HG03378 (cell line): Measurements from ENCODE around the gene NNMT.
"Not testable (repeated sequence)": the region's sequence is repeated elsewhere in the genome, so short reads cannot be mapped to it uniquely, and the experiment has no call there.

Source experiments
- ATAC-seq: cut with Tn5 transposase; IDR thresholded peaks from one replicate; pipeline ENCODE4 v1.9.1; 2021; ENCODE audit warnings: mild to moderate bottlenecking, moderate library complexity; ENCODE audit not compliant: unreplicated experiment

NNMT gene

GRCh38 chr11:114304969-114305368 lies 8.8 kb downstream of the NNMT start:
- ATAC-seq, result no peak

- no peak for ATAC-seq
Measured at GRCh38 chr11:114307524-114308203, 11.5 kb downstream of the NNMT start.

DNA sequence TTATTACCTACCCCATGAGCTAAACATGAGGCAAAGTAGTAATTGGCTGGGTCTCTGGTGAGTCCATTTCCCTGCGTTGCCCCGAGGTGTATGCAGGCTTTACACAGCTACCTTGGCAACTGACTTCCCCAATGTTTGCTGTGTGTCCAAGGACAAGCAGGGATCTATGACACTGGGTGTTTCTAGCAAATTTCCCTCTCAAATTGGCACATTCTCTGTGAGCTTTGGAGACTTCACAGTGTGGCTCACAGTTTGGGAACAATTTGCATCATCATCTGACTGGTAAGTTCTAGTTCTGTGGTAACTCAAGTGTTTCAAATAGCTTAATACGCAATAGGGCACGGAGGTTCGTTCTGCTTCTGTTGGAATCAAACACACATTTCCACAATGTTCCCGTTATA lies 12.5 kb downstream of the NNMT start:
- ATAC-seq, result no peak

DNA sequence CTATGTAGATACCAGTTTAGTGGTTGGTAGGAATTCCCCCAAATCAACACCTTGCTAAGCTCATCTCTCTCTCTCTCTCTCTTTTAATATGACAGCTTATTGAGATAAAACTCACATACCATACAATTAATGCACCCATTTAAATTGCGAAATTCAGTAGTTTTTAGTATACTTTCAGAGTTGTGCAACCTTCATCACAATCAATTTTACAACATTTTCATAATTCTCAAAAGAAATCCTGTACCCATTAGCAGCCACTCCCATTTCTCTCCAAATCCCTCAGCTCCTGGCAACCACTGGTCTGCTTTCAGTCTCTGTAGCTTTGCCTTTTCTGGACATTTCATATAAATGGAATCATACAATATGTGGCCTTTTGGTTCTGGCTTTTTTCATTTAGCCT lies 13.3 kb downstream of the NNMT start:
- no peak for ATAC-seq

- no peak for ATAC-seq
Measured at GRCh38 chr11:114310095-114310494, 13.9 kb downstream of the NNMT start.

DNA sequence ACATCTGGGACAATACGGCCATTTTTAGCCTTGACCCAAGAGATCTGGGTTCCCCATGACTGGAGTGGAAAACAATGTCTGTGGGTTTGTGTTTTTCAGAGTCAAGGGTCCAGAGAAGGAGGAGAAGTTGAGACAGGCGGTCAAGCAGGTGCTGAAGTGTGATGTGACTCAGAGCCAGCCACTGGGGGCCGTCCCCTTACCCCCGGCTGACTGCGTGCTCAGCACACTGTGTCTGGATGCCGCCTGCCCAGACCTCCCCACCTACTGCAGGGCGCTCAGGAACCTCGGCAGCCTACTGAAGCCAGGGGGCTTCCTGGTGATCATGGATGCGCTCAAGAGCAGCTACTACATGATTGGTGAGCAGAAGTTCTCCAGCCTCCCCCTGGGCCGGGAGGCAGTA lies 15.7 kb downstream of the NNMT start:
- ATAC-seq, result no peak

DNA sequence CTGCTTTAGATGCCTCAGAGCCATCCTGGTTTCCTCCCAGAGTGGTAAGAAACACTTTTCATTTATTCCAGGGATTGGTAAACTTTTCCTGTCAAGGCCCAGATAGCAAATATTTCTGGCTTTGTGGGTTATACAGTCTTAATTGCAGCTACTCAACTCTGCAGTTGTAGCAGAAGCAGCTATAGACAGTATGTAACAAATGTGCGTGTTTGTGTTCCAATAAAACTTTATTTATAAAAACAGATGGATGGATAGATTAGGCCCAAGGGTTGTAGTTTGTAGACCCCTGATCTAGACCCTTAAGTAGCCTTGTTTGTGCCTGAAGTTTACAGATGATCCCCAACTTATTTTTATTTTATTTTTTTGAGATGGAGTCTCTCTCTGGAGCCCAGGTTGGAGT lies 17.9 kb downstream of the NNMT start:
- no peak for ATAC-seq

GRCh38 chr11:114315749-114316368 lies 19.7 kb downstream of the NNMT start:
- no peak for ATAC-seq

- no peak for ATAC-seq
Measured at GRCh38 chr11:114316980-114317786, 21.0 kb downstream of the NNMT start.

DNA sequence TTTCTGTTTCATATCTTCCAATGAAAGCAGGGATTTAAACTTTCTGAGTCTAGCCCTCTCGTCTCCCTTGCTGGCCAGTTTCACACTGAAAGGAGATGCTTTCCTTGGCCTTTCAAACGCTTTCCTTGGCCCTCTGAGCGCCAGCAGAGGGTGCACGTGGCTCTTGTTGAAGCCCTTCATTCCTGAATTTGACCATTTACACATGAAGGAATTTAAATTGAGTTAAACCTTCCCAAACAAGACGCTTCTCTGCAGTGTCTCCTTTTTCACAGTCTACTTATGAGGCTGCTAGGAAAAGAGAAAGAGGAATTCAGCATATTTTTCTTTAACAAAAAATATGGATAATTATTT lies 21.6 kb downstream of the NNMT start:
- ATAC-seq, result no peak

GRCh38 chr11:114318361-114318760 lies 22.2 kb downstream of the NNMT start:
- no peak for ATAC-seq

GRCh38 chr11:114319716-114320328 lies 23.6 kb downstream of the NNMT start:
- ATAC-seq, result no peak

DNA sequence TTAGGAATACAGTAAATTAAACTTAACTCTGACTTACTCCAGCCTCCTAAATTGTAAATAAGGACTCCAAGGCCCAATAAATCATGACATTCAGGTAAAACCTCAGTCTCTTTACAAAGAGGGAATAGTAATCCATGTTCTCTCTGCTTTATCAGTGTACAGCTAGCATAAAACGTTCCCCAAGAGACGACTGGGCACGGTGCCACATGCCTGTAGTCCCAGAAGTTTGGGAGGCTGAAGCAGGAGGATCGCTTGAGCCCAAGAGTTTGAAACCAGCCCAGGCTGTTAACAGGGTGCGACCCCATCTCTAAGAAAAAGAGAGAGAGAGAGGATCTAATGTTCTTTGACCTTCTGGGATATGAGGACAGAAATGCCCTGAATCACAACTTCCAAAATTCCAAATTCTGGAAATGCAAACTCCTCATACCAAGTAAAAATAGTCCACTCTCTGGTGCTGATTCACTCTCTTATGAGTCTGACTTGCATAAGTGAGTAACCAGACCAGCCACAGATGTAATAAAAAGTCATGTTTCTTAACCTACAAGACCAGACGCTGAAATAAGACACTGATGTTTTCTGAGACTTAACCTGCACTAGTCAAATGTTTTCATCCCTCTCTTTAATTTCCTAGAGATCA lies 25.5 kb downstream of the NNMT start:
- no peak for ATAC-seq

DNA sequence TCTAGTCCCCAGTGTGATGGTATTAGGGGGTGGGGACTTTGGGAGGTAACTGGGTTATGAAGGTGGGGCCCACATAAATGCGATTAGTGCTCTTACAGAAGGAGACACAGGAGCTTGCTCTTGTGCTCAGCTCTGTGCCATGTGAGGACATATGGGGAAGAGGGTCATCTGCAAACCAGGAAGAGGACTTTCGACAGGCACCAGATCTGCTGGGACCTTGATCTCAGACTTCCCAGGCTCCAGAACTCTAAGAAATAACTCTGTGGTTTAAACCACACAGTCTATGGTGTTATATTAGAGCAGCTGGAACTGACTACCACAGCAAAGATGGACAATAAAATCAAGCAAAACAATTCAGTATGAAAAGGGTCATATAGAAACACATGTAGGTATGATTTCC lies 26.7 kb downstream of the NNMT start:
- ATAC-seq, result no peak

- ATAC-seq, result no peak
Measured at GRCh38 chr11:114326151-114326550, 30.0 kb downstream of the NNMT start.

DNA sequence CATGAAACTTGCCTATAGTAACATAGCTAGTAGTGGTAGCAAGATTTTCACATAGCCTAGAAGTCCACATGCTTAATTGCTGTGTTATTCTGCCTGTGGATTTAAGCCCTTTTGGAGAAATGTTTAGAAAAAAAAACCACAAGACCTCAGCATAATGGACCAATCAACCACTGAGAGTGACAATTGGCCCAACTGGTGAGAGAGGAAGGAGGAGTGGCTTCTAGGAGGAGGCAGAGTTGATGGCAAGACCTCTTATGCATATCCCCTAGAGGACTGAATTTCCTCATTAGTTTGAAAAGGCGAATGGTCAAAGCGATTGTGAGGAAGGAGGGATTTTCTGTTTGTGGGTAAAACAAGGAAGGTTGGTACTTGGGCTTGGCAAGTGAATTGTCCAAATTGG lies 30.6 kb downstream of the NNMT start:
- ATAC-seq, result no peak

DNA sequence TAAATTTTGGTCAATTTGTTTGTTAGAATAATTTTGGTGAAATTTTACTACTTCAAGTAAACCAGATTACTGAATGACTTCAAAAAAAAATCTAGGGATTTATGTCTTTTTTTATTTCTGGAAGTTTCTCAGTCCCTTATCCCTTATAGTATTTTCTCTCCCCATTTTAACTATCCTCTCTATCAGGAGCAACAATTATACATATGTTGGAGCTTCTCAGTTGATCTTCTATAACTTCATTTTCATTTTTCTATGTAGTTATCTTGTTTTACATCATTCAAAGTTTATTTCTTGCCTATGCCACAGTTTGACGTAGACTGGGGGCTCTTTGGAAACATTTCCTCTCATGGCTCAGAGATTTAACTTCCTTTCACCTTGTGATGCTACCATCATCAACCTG lies 34.2 kb downstream of the NNMT start:
- ATAC-seq, result no peak

GRCh38 chr11:114340311-114341131 lies 44.3 kb downstream of the NNMT start:
- ATAC-seq, result no peak

GRCh38 chr11:114341667-114342066 lies 45.5 kb downstream of the NNMT start:
- ATAC-seq, result not testable (repeated sequence)

DNA sequence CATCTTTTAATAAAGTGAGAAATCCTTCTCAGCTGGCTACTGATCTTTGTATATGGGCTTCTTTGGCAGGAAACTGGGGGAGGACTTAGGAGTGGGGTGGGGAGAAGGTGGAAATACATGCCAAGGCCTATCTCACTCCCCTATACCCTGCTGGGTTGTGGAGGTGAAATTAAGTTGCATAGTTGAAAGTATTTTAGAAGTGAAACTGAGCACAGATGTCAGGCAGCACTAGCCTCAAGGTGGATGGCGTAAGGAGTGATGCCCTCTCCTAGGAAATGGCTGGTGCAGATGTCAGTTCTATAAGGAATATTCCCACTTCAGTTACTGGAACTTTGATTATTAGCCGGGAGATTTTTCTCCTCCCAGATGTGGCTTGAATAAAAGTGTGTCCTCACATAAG lies 46.3 kb downstream of the NNMT start:
- no peak for ATAC-seq
